HEK293 (cell line): Measurements from ENCODE around the gene SLC7A10.

Experiments used
- CTCF ChIP-seq: fragments of 450-650 bp; formaldehyde crosslinking; IDR thresholded peaks from 2 replicates; pipeline ENCODE4 v1.5.1; 2016; ENCODE audit warnings: missing biosample characterization, missing genetic modification characterization
- GLI4 ChIP-seq: fragments of 450-650 bp; formaldehyde crosslinking; IDR thresholded peaks from 2 replicates; pipeline ENCODE4 v1.5.1; 2016; ENCODE audit warnings: missing biosample characterization, missing genetic modification characterization
- GLIS1 ChIP-seq: fragments of 450-650 bp; formaldehyde crosslinking; IDR thresholded peaks from 2 replicates; pipeline ENCODE4 v1.5.1; 2016; ENCODE audit warnings: missing biosample characterization, missing genetic modification characterization
- KLF8 ChIP-seq: fragments of 450-650 bp; formaldehyde crosslinking; IDR thresholded peaks from 2 replicates; pipeline ENCODE4 v1.5.1; 2016; ENCODE audit warnings: missing biosample characterization, missing genetic modification characterization
- OSR2 ChIP-seq: fragments of 450-650 bp; formaldehyde crosslinking; IDR thresholded peaks from 2 replicates; pipeline ENCODE4 v1.5.1; 2016; ENCODE audit warnings: missing biosample characterization, missing genetic modification characterization
- SP3 ChIP-seq: fragments of 450-650 bp; formaldehyde crosslinking; IDR thresholded peaks from 2 replicates; pipeline ENCODE4 v1.5.1; 2016; ENCODE audit warnings: missing biosample characterization, missing genetic modification characterization
- ZBTB21 ChIP-seq: fragments of 450-650 bp; formaldehyde crosslinking; IDR thresholded peaks from 2 replicates; pipeline ENCODE4 v1.5.1; 2017; ENCODE audit warnings: missing biosample characterization, missing genetic modification characterization
- ZBTB49 ChIP-seq: fragments of 450-650 bp; formaldehyde crosslinking; IDR thresholded peaks from 2 replicates; pipeline ENCODE4 v1.5.1; 2016; ENCODE audit warnings: missing biosample characterization, missing genetic modification characterization, low read depth
- ZNF138 ChIP-seq: fragments of 450-650 bp; formaldehyde crosslinking; IDR thresholded peaks from 2 replicates; pipeline ENCODE4 v1.5.1; 2016; ENCODE audit warnings: missing biosample characterization, missing genetic modification characterization, borderline replicate concordance
- ZNF16 ChIP-seq: fragments of 450-650 bp; formaldehyde crosslinking; IDR thresholded peaks from 2 replicates; pipeline ENCODE4 v1.5.1; 2016; ENCODE audit warnings: low read depth, missing biosample characterization, missing genetic modification characterization
- ZNF221 ChIP-seq: fragments of 450-650 bp; formaldehyde crosslinking; IDR thresholded peaks from 2 replicates; pipeline ENCODE4 v1.5.1; 2017; ENCODE audit warnings: missing biosample characterization, missing genetic modification characterization, borderline replicate concordance
- ZNF23 ChIP-seq: fragments of 450-650 bp; formaldehyde crosslinking; IDR thresholded peaks from 2 replicates; pipeline ENCODE4 v1.5.1; 2016; ENCODE audit warnings: missing biosample characterization, missing genetic modification characterization, borderline replicate concordance
- ZNF239 ChIP-seq: fragments of 450-650 bp; formaldehyde crosslinking; IDR thresholded peaks from 2 replicates; pipeline ENCODE4 v1.5.1; 2016; ENCODE audit warnings: missing biosample characterization, missing genetic modification characterization
- ZNF26 ChIP-seq: fragments of 450-650 bp; formaldehyde crosslinking; IDR thresholded peaks from 2 replicates; pipeline ENCODE4 v1.5.1; 2016; ENCODE audit warnings: missing biosample characterization, missing genetic modification characterization
- ZNF280C ChIP-seq: fragments of 450-650 bp; formaldehyde crosslinking; IDR thresholded peaks from 2 replicates; pipeline ENCODE4 v1.5.1; 2016; ENCODE audit warnings: missing biosample characterization, missing genetic modification characterization
- ZNF302 ChIP-seq: fragments of 450-650 bp; formaldehyde crosslinking; IDR thresholded peaks from 2 replicates; pipeline ENCODE4 v1.5.1; 2016; ENCODE audit warnings: missing biosample characterization, missing genetic modification characterization, low read depth
- ZNF341 ChIP-seq: fragments of 450-650 bp; formaldehyde crosslinking; IDR thresholded peaks from 2 replicates; pipeline ENCODE4; 2016; ENCODE audit warnings: low read depth, missing biosample characterization, missing genetic modification characterization
- ZNF580 ChIP-seq: fragments of 450-650 bp; formaldehyde crosslinking; IDR thresholded peaks from 2 replicates; pipeline ENCODE4 v1.5.1; 2016; ENCODE audit warnings: missing biosample characterization, missing genetic modification characterization
- ZNF670 ChIP-seq: fragments of 450-650 bp; formaldehyde crosslinking; IDR thresholded peaks from 2 replicates; pipeline ENCODE4 v1.5.1; 2016; ENCODE audit warnings: missing biosample characterization, missing genetic modification characterization, low read depth
- ZNF776 ChIP-seq: fragments of 450-650 bp; formaldehyde crosslinking; IDR thresholded peaks from 2 replicates; pipeline ENCODE4 v1.5.0; 2017; ENCODE audit warnings: missing biosample characterization, missing genetic modification characterization, borderline replicate concordance
- TF ChIP-seq, protein P1 (sequence below): fragments of 450-650 bp; formaldehyde crosslinking; IDR thresholded peaks from 2 replicates; pipeline ENCODE4 v1.5.1; 2017; ENCODE audit warnings: missing biosample characterization, missing genetic modification characterization
- TF ChIP-seq, protein P2 (sequence below): fragments of 450-650 bp; formaldehyde crosslinking; IDR thresholded peaks from 2 replicates; pipeline ENCODE4 v1.5.1; 2016; ENCODE audit warnings: missing biosample characterization, missing genetic modification characterization
- TF ChIP-seq, protein P3 (sequence below): fragments of 450-650 bp; formaldehyde crosslinking; IDR thresholded peaks from 2 replicates; pipeline ENCODE4 v1.5.1; 2016; ENCODE audit warnings: missing biosample characterization, missing genetic modification characterization

The SLC7A10 gene

DNA sequence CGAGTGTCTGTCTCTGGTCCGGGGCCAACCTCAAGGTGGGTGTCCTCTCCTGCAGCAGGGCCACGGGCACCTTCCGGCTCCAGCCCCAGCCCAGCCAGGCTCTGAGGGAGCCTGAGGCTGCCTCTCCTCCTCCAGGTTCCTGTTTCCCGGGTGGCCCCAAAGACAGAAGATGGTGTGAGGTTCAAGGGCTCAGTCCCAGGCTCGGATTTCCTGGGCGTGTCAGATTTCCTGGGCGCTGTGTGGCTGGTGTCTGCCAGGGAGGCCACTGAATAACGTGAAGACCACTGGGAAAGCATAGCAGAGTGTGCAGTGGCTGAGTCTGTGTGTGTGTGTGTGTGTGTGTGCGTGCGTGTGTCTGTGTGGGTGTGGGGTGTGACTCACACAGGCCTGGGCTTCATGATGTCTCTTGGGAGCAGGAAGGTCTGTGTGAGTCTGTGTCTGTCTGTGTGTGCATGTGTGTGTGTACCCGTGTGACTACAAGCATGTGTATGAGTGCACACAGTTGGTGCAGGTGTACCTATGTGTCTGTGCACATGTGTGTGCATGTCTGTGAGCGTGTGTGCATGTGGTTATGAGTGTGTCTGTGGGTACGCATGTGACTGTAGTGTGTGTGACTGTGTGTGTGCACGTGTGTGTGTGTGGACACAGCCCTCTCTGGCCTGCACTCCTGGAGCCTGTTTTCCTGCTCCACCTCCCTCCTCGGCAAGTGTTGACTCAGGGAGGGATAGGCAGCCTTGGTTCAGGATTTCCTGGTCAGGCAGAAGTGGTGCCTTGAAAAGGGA lies 48.4 kb upstream of the SLC7A10 start (continued):
- TF ChIP-seq, protein P1, sequence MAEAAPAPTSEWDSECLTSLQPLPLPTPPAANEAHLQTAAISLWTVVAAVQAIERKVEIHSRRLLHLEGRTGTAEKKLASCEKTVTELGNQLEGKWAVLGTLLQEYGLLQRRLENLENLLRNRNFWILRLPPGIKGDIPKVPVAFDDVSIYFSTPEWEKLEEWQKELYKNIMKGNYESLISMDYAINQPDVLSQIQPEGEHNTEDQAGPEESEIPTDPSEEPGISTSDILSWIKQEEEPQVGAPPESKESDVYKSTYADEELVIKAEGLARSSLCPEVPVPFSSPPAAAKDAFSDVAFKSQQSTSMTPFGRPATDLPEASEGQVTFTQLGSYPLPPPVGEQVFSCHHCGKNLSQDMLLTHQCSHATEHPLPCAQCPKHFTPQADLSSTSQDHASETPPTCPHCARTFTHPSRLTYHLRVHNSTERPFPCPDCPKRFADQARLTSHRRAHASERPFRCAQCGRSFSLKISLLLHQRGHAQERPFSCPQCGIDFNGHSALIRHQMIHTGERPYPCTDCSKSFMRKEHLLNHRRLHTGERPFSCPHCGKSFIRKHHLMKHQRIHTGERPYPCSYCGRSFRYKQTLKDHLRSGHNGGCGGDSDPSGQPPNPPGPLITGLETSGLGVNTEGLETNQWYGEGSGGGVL (tag by site-specific recombination): peak; percentile 93
- peak; percentile 82 for TF ChIP-seq ZBTB21 (tag by site-specific recombination)
- peak; percentile 44; the same call in 1 of the 2 replicates for TF ChIP-seq ZNF776 (tag by site-specific recombination)
- TF ChIP-seq ZNF302: no peak; the same call in 1 of the 2 replicates
- TF ChIP-seq, protein P2, sequence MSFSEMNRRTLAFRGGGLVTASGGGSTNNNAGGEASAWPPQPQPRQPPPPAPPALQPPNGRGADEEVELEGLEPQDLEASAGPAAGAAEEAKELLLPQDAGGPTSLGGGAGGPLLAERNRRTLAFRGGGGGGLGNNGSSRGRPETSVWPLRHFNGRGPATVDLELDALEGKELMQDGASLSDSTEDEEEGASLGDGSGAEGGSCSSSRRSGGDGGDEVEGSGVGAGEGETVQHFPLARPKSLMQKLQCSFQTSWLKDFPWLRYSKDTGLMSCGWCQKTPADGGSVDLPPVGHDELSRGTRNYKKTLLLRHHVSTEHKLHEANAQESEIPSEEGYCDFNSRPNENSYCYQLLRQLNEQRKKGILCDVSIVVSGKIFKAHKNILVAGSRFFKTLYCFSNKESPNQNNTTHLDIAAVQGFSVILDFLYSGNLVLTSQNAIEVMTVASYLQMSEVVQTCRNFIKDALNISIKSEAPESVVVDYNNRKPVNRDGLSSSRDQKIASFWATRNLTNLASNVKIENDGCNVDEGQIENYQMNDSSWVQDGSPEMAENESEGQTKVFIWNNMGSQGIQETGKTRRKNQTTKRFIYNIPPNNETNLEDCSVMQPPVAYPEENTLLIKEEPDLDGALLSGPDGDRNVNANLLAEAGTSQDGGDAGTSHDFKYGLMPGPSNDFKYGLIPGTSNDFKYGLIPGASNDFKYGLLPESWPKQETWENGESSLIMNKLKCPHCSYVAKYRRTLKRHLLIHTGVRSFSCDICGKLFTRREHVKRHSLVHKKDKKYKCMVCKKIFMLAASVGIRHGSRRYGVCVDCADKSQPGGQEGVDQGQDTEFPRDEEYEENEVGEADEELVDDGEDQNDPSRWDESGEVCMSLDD: peak; percentile 98
- peak; percentile 99 for TF ChIP-seq ZNF280C (tag by site-specific recombination)
- TF ChIP-seq, protein P3, sequence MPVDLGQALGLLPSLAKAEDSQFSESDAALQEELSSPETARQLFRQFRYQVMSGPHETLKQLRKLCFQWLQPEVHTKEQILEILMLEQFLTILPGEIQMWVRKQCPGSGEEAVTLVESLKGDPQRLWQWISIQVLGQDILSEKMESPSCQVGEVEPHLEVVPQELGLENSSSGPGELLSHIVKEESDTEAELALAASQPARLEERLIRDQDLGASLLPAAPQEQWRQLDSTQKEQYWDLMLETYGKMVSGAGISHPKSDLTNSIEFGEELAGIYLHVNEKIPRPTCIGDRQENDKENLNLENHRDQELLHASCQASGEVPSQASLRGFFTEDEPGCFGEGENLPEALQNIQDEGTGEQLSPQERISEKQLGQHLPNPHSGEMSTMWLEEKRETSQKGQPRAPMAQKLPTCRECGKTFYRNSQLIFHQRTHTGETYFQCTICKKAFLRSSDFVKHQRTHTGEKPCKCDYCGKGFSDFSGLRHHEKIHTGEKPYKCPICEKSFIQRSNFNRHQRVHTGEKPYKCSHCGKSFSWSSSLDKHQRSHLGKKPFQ (tag by site-specific recombination): peak; percentile 97
- TF ChIP-seq ZNF580 (tag by site-specific recombination): no peak
- no peak for TF ChIP-seq ZBTB49
- peak; percentile 22; the same call in 1 of the 2 replicates for TF ChIP-seq ZNF341 (tag by site-specific recombination)
- TF ChIP-seq ZNF221 (tag by site-specific recombination): no peak
- peak; percentile 74; the same call in 1 of the 2 replicates for TF ChIP-seq ZNF670 (tag by site-specific recombination)
- no peak for TF ChIP-seq CTCF
- 0 out of 2 replicates have a peak, but pooled peaks have one; percentile 14 for TF ChIP-seq SP3 (tag by site-specific recombination)
- peak; percentile 90 for TF ChIP-seq GLIS1 (tag by site-specific recombination)
- no peak for TF ChIP-seq ZNF26 (tag by site-specific recombination)
- no peak for TF ChIP-seq ZNF138 (tag by site-specific recombination)
- TF ChIP-seq KLF8 (tag by site-specific recombination): peak; percentile 97
- TF ChIP-seq ZNF239 (tag by site-specific recombination): peak; percentile 53
- TF ChIP-seq OSR2: no peak; the same call in 1 of the 2 replicates
- peak; percentile 71; the same call in 1 of the 2 replicates for TF ChIP-seq ZNF23 (tag by site-specific recombination)
- TF ChIP-seq ZNF16: no peak; the same call in 1 of the 2 replicates
- peak; percentile 100 for TF ChIP-seq GLI4
